Transverse colon (tissue), 3 donors: ENCODE data around the gene ARHGEF37.

ENCODE experiments used
- CTCF ChIP-seq, 5 experiments: fragments of 200-600 bp in 3 of 5; fragments of 450-650 bp in 2 of 5; sonication (generic) in 3 of 5; IDR thresholded peaks; 1 replicate in 2 of 5; 2 replicates in 3 of 5; pipeline ENCODE4 v1.5.1; 2016 to 2017; ENCODE audit warnings: antibody characterized with exemption in 5 of 5, inconsistent platforms in 3 of 5, mild to moderate bottlenecking in 2 of 5, moderate library complexity in 1 of 5
- EP300 ChIP-seq: sonication (generic); formaldehyde crosslinking; IDR thresholded peaks from one replicate; pipeline ENCODE4 v1.6.1; 2017; ENCODE audit warnings: antibody characterized with exemption, low read depth
- POLR2A ChIP-seq: fragments of 450-650 bp; IDR thresholded peaks from one replicate; pipeline ENCODE4 v1.6.1; 2016; ENCODE audit warnings: antibody characterized with exemption, mild to moderate bottlenecking, moderate library complexity

- TF ChIP-seq POLR2A (no peak), CTCF (IDR thresholded peaks at IDR 0.05) (no peak), EP300 (no peak)
These were observed 14.1 kb upstream of the ARHGEF37 start for GRCh38 chr5:149567226-149567625.
